ENCODE data around the gene HOXD11. TPM values are rescaled to one million over a fixed set of nuclear protein-coding genes. Genes with fewer than 3 reads are reported as not detected.
A peak's percentile ranks its signal among the peaks of the same experiment; 100 is the strongest.

HOXD11 gene
- total RNA-seq, 1 donor from 2014 or later = not detected

GRCh38 chr2:176156807-176157498, 49.9 kb downstream of the HOXD11 start, which contains the start of gene HOXD3:
Gene HOXD3 (plus strand): TSS chr2:176157307. CDS start chr2:176169115, 11,808 bp downstream.
- Mint-ChIP-seq H3K27me3 (ENCODE audit: unreplicated experiment) (peaks cover 42% of the 10 kb centered on the region), H3K36me3 (ENCODE audit: low read depth, unreplicated experiment) (no peaks in the 10 kb centered on the region), H3K4me1 (ENCODE audit: unreplicated experiment) (peaks cover 25% of the 10 kb centered on the region), H3K9me3 (ENCODE audit: unreplicated experiment) (no peaks in the 10 kb centered on the region), H3K27ac (ENCODE audit: unreplicated experiment) (peak within 1 kb of the TSS; percentile 58), H3K4me3 (ENCODE audit: unreplicated experiment) (peak within 1 kb of the TSS; percentile 78)
- TF ChIP-seq CTCF (IDR thresholded peaks at IDR 0.05; ENCODE audit: unreplicated experiment) = no peak
- no peak for DNase-seq (ENCODE audit: low spot score)

- Mint-ChIP-seq H3K27me3 (ENCODE audit: unreplicated experiment) (peaks cover 45% of the 10 kb centered on the region), H3K4me3 (ENCODE audit: unreplicated experiment) (peak overlapping the region; percentile 78), H3K27ac (ENCODE audit: unreplicated experiment) (peak overlapping the region; percentile 58), H3K9me3 (ENCODE audit: unreplicated experiment) (no peaks in the 10 kb centered on the region), H3K36me3 (ENCODE audit: low read depth, unreplicated experiment) (no peaks in the 10 kb centered on the region), H3K4me1 (ENCODE audit: unreplicated experiment) (peaks cover 25% of the 10 kb centered on the region)
- TF ChIP-seq CTCF (IDR thresholded peaks at IDR 0.05; ENCODE audit: unreplicated experiment) = no peak
- no peak for DNase-seq (ENCODE audit: low spot score)
Observed at GRCh38 chr2:176157499-176158185, 50.6 kb downstream of the HOXD11 start.

GRCh38 chr2:176158186-176158591, 51.1 kb downstream of the HOXD11 start:
- no peak for TF ChIP-seq CTCF (IDR thresholded peaks at IDR 0.05; ENCODE audit: unreplicated experiment)
- Mint-ChIP-seq H3K27me3 (ENCODE audit: unreplicated experiment) (peaks cover 45% of the 10 kb centered on the region), H3K36me3 (ENCODE audit: low read depth, unreplicated experiment) (no peaks in the 10 kb centered on the region), H3K9me3 (ENCODE audit: unreplicated experiment) (no peaks in the 10 kb centered on the region), H3K4me1 (ENCODE audit: unreplicated experiment) (peaks cover 25% of the 10 kb centered on the region), H3K4me3 (ENCODE audit: unreplicated experiment) (peak overlapping the region; percentile 79), H3K27ac (ENCODE audit: unreplicated experiment) (no peak overlapping the region)
- DNase-seq (ENCODE audit: low spot score) = no peak

GRCh38 chr2:176158855-176159662, 52.0 kb downstream of the HOXD11 start:
- peaks cover 46% of the 10 kb centered on the region for H3K27me3 Mint-ChIP-seq (ENCODE audit: unreplicated experiment)
- no peak for DNase-seq (ENCODE audit: low spot score)
- H3K9me3 Mint-ChIP-seq (ENCODE audit: unreplicated experiment) = no peaks in the 10 kb centered on the region
- no peak overlapping the region for H3K27ac Mint-ChIP-seq (ENCODE audit: unreplicated experiment)
- no peak for TF ChIP-seq CTCF (IDR thresholded peaks at IDR 0.05; ENCODE audit: unreplicated experiment)
- no peak overlapping the region for H3K4me3 Mint-ChIP-seq (ENCODE audit: unreplicated experiment)
- H3K4me1 Mint-ChIP-seq (ENCODE audit: unreplicated experiment) = peaks cover 30% of the 10 kb centered on the region
- no peaks in the 10 kb centered on the region for H3K36me3 Mint-ChIP-seq (ENCODE audit: low read depth, unreplicated experiment)

Small RNA genes lying within 50 kb of the gene (microRNA-seq; reads per million reads assigned to microRNA genes)
- 1,260 reads per million, percentile 94 among the genes with 10 or more reads in this experiment for gene MIR10B (ENCODE audit: unreplicated experiment)

Other genes starting within 250 kb of the HOXD11 start
- 12.5 TPM for gene LNPK, start 105.0 kb upstream of the HOXD11 start, total RNA-seq (ENCODE audit: unreplicated experiment)
- not detected for gene EVX2, start 23.3 kb upstream of the HOXD11 start, total RNA-seq (ENCODE audit: unreplicated experiment)
- gene HOXD13, start 14.6 kb upstream of the HOXD11 start, total RNA-seq (ENCODE audit: unreplicated experiment) = not detected
- not detected for gene HOXD12, start 7.5 kb upstream of the HOXD11 start, total RNA-seq (ENCODE audit: unreplicated experiment)
- gene HOXD10, start 9.5 kb downstream of the HOXD11 start, total RNA-seq (ENCODE audit: unreplicated experiment) = not detected
- 0.56 TPM for gene HOXD9, start 15.4 kb downstream of the HOXD11 start, total RNA-seq (ENCODE audit: unreplicated experiment)
- 9.3 TPM for gene HOXD8, start 22.4 kb downstream of the HOXD11 start, total RNA-seq (ENCODE audit: unreplicated experiment)
- 3.5 TPM for gene HOXD4, start 44.3 kb downstream of the HOXD11 start, total RNA-seq (ENCODE audit: unreplicated experiment)
- gene HOXD3, start 50.0 kb downstream of the HOXD11 start, total RNA-seq (ENCODE audit: unreplicated experiment) = 4.1 TPM
- gene HOXD1, start 81.4 kb downstream of the HOXD11 start, total RNA-seq (ENCODE audit: unreplicated experiment) = 3.8 TPM
- gene MTX2, start 162.2 kb downstream of the HOXD11 start, total RNA-seq (ENCODE audit: unreplicated experiment) = 19.5 TPM